Medulla oblongata (tissue), 1 donor: ENCODE results near the gene RPP21.

ENCODE experiments used
- DNase-seq: peaks from one replicate; pipeline ENCODE4 v3.0.0-alpha.2; 2015; ENCODE audit errors: extremely low spot score

The RPP21 gene

DNA sequence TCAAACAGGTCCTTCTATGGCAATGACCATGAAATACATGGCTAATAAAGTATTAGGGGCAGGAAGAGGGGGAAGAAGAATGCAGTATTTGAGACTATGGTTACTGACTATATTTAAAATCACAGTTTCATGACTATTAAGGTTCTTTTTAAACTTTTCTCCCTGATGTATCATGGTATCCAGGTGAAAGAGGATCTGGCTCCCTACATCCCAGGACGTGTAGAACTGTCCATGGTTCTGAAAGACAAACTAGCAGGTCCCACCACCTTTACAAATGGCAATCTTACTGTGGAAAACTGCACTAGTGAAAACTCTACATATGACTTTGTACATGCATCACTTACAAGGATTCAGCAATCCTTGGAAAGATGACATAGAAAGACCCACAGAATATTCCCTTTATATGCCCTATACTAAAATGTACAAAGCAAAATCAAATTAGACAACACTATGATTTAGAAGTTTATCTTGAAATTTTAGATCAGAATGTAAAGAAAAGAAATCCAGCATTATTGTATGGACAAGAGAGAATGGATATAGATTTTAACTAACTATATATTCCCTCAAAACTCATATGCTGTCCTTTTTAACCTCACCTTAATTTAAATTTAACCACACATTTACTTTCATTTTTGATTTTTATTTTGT is 33.5 kb downstream of the RPP21 start:
- DNase-seq = no peak

DNA sequence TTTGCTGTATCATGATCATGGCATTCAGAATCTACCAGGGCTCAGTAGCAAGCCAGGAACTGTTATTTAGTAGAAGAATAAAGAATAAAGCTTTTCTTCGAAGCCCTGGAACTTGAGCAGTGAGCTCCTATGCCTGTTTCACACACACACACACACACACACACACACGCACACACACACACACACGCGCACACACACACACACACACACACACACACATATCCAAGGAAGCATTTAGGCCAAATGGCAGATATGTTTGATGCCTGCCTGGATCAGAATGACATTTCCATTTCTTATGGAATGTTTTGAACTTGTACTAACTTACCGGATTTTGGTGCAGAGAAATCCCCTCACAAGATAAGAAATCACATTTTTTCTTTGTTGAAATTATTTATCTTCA is 35.5 kb downstream of the RPP21 start:
- no peak for DNase-seq

DNA sequence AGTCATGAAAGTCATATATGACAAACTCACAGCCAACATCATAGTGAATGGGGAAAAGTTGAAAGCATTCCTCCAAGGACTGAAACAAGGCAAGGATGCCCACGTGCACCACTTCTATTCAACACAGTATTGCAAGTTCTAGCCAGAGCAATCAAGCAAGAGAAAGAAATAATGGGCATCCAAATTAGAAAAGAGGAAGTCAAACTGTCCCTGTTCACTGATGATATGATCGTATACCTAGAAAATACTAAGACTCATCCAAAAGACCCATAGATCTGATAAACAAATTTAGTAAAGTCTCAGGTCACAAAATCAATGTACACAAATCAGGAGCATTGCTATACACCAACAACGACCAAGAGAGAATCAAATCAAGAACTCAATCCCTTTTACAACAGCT is 41.2 kb downstream of the RPP21 start:
- DNase-seq = no peak

DNA sequence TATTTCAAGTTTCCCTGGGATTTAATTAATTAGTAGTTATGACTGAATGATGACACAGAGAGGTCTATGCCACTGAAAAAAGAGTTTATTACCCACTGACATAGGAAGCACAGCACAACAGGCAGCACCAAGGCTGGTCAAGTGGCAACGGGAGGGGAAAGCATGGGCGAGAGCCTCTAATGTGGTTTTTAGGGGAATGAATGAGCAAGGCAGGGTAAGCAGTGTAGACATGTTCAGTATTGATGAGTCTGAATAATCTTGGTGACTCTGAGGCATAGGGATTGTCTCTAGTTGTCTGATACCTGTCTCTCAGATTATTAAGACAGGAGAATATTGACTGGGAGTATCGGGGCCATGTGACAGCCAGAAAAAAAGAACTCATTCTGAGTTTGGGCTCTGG is 46.3 kb downstream of the RPP21 start:
- DNase-seq = no peak

DNA sequence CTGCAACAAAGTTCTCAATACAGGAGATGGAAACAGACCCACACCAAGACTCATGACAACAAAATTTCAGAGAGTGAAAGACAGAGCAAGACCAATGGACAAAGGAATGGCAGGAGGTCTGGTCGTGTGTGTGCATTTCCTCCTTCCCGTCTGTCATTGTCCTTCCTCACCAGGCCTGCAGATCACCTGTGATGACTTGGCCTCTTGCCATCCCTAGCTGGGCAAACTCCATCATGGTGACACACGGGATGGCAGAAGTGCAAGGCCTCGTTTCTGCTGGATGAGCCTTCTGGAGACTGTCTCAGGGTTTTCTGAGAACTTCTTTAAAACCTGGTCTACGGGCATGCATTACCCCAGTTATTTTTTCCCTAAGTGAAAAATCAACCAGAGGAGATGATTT is 49.2 kb downstream of the RPP21 start:
- DNase-seq = no peak
